Upper lobe of right lung (tissue), 1 donor: ENCODE data around the gene CASP3. TPM values are rescaled to one million over a fixed set of nuclear protein-coding genes. Genes with fewer than 3 reads are reported as not detected.

ENCODE experiments used
- ATAC-seq: fragments of 200-7000 bp; cut with Tn5 transposase; one replicate; pipeline ENCODE4 v1.9.1; 2020; ENCODE audit warnings: mild to moderate bottlenecking, moderate library complexity
- DNase-seq: peaks from one replicate; pipeline ENCODE4 v3.0.0-alpha.2; 2020
- H3K27ac ChIP-seq: fragments of 200-600 bp; one replicate; pipeline ENCODE4 v1.8.0; 2022
- H3K27me3 ChIP-seq: fragments of 200-600 bp; one replicate; pipeline ENCODE4 v1.8.0; 2022; ENCODE audit warnings: mild to moderate bottlenecking
- H3K36me3 ChIP-seq: fragments of 200-600 bp; one replicate; pipeline ENCODE4 v1.8.0; 2022
- H3K4me1 ChIP-seq: fragments of 200-600 bp; one replicate; pipeline ENCODE4 v1.8.0; 2022
- H3K4me3 ChIP-seq: fragments of 200-600 bp; one replicate; pipeline ENCODE4 v1.8.0; 2022; ENCODE audit warnings: mild to moderate bottlenecking
- H3K9me3 ChIP-seq: fragments of 200-600 bp; one replicate; pipeline ENCODE4 v1.8.0; 2022
- intact Hi-C: fragments of 100-400 bp; cut with DNase I; formaldehyde crosslinking; loops from one replicate; pipeline ENCODE4 v1.11.0; 2022
- total RNA-seq: library from RNA; stranded (reverse); fragmentation: NEBNext Ultra II Directional; extraction: Animal tissue kit (Norgen Biotek cat#: 25700); gene quantifications from one replicate; pipeline ENCODE4 v1.2.1, GENCODE V29; 2021
- TF ChIP-seq, protein P1 (sequence below): fragments of 200-600 bp; IDR thresholded peaks from one replicate; pipeline ENCODE4 v1.8.0; 2022; ENCODE audit warnings: antibody characterized with exemption
- donor health status: DM: no; HTN: yes; CAD: no; lungs with severe emphysema.

The CASP3 gene
- total RNA-seq, 1 donor from 2014 or later, result 17.5 TPM

DNA sequence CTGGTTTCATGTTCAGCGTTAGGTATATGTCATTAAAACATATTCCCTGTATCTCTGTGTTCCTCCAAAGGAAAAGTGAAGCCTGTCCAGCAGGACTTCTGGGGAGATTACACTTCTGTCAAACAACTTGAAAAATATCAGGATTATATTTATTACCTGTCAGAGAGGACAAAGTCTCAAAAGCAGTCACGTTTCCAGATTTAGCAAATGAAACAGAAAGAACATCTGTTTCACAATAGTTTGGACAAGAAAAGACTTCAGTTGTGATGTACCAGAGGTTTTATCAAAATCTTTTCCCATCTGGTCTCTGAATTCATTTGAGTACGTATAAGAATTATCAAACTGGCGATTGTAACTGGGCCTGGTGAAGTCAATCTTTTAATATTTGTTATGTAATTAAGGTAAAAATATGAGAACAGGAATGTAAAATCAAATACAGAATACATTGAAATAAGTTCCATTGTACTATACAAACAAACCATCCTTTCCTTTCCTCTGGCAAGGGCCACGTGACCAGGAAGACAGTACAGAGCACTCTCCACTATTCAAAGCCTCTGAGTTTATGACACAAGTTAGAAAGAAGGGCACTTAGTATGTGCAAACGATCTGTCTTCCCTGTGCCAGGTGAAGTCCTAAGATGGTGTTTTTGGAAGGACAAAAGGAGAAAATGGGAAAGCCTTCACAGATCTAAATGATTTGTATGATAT lies 3.2 kb downstream of the CASP3 start:
- intact Hi-C loops, result no loop called here
- TF ChIP-seq, protein P1, sequence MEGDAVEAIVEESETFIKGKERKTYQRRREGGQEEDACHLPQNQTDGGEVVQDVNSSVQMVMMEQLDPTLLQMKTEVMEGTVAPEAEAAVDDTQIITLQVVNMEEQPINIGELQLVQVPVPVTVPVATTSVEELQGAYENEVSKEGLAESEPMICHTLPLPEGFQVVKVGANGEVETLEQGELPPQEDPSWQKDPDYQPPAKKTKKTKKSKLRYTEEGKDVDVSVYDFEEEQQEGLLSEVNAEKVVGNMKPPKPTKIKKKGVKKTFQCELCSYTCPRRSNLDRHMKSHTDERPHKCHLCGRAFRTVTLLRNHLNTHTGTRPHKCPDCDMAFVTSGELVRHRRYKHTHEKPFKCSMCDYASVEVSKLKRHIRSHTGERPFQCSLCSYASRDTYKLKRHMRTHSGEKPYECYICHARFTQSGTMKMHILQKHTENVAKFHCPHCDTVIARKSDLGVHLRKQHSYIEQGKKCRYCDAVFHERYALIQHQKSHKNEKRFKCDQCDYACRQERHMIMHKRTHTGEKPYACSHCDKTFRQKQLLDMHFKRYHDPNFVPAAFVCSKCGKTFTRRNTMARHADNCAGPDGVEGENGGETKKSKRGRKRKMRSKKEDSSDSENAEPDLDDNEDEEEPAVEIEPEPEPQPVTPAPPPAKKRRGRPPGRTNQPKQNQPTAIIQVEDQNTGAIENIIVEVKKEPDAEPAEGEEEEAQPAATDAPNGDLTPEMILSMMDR, result no peak
- H3K4me3 ChIP-seq, result no peak overlapping the region
- H3K9me3 ChIP-seq, result no peaks in the 10 kb centered on the region
- no peak for ATAC-seq
- H3K27me3 ChIP-seq, result no peaks in the 10 kb centered on the region
- H3K4me1 ChIP-seq, result peaks cover 44% of the 10 kb centered on the region
- no peak for DNase-seq
- no peak overlapping the region for H3K27ac ChIP-seq
- H3K36me3 ChIP-seq, result peaks cover 5% of the 10 kb centered on the region

DNA sequence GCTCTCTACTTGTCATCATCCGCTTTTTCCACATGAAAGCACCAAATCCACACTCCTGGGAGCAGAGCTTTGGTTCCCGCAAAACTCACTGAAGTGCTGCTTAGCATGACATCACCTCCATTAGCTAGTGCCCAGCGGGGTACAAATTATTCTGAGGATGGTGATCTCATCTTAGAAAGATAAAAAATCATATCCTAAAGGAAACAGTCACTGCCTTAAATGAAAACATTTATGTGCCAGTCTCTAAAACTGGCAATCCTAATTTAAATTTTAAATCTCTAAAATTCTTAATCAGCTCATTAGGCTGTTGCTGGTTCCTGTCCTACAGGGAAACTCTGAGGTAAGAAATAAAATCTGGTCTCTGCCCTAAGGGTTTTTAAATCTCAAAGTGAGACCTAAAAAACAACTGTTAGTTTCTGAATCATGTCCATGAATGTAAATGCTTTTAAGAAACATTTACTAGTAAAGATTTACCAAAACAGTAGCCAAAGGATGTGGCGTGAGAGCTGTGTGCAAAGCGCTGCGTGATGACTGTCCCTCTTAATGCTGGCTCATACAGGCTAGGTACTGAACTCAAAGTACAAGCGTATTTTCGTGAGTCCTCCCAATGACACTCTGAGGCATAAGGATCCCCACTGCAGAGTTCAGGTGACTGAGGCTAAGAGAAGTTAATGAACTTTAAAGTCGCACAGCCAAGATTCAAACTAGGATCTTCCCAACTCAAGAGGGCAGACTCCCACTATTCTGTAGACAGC lies 4.5 kb downstream of the CASP3 start:
- Histone ChIP-seq H3K9me3 (no peaks in the 10 kb centered on the region), H3K4me1 (peaks cover 37% of the 10 kb centered on the region), H3K27me3 (no peaks in the 10 kb centered on the region), H3K27ac (no peak overlapping the region), H3K4me3 (no peak overlapping the region), H3K36me3 (peaks cover 5% of the 10 kb centered on the region)
- DNase-seq (no peak), ATAC-seq (no peak)
- intact Hi-C loops, result no loop called here
- TF ChIP-seq, protein P1, result no peak

DNA sequence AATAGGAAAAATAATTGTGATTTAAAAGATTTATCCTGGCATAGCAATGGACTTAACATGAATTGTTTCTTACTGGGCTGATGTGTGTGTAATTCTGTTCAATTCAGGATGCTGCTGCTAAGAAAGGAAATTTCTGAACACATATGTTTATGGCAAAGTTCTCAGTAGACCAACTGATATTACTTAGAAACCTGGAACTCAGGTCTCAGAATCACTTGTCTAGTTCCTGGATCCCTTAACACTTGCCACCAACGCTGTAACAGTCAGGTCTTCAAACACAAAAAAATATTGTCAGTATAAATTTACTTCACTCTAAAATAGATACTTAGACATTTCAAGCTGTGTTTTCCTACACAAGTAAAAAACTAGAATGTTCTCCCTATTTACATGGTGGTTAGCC lies 5.5 kb downstream of the CASP3 start:
- peaks cover 37% of the 10 kb centered on the region for H3K4me1 ChIP-seq

DNA sequence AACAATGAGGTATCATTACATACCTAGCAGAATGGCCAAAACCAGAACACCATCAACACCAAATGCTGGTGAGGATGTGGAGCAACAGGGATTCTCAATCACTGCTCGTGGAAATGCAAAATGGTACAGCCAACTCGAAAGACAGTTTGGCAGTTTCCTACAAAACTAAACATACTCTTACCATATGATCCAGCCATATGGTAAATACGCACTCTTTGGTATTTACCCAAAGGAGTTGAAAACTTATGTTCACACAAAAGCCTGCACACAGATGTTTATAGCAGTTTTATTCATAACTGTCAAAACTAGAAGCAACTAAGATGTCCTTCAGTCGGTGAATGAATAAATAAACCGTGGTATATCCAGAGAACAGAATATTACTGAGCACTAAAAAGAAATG lies 7.8 kb downstream of the CASP3 start:
- Histone ChIP-seq H3K4me1 (peaks cover 20% of the 10 kb centered on the region), H3K27me3 (no peaks in the 10 kb centered on the region), H3K36me3 (peaks cover 24% of the 10 kb centered on the region), H3K27ac (no peak overlapping the region), H3K4me3 (no peak overlapping the region), H3K9me3 (no peaks in the 10 kb centered on the region)
- TF ChIP-seq, protein P1, result no peak
- intact Hi-C loops, result no loop called here
- DNase-seq (no peak), ATAC-seq (no peak)

More for the DNA sequence above, 5.5 kb downstream of the CASP3 start:
- DNase-seq (no peak), ATAC-seq (no peak)
- no peak overlapping the region for H3K27ac ChIP-seq
- peaks cover 5% of the 10 kb centered on the region for H3K36me3 ChIP-seq
- no peaks in the 10 kb centered on the region for H3K9me3 ChIP-seq
- no peaks in the 10 kb centered on the region for H3K27me3 ChIP-seq
- no peak overlapping the region for H3K4me3 ChIP-seq
- intact Hi-C loops, result no loop called here
- TF ChIP-seq, protein P1, result no peak

DNA sequence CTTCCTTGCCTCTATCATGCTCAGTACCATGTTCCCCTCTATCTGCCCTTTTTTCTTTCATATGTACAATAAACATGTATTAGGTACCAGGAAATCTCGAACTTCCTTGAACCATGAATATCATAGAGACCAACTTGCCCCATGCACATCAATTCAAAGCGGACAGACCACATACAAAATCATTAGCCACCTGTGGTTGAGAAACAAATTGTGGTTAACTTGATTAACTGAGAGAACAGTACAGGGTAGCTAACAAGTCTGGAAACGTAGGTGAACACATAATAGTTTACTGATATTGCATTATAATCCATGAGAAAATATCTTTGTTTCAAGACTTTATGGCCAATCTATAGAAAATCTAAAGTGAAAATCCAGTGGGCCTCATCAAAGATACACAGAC lies 8.2 kb downstream of the CASP3 start:
- no peak for ATAC-seq
- TF ChIP-seq, protein P1, result no peak

More for the DNA sequence above, 8.2 kb downstream of the CASP3 start:
- intact Hi-C loops, result no loop called here
- DNase-seq, result no peak
- H3K9me3 ChIP-seq, result no peaks in the 10 kb centered on the region
- peaks cover 28% of the 10 kb centered on the region for H3K36me3 ChIP-seq
- H3K27ac ChIP-seq, result no peak overlapping the region
- H3K4me1 ChIP-seq, result peaks cover 16% of the 10 kb centered on the region
- no peaks in the 10 kb centered on the region for H3K27me3 ChIP-seq
- no peak overlapping the region for H3K4me3 ChIP-seq
